ENCODE measurements around the gene CACNA1C. TPM values are rescaled to one million over a fixed set of nuclear protein-coding genes. Genes with fewer than 3 reads are reported as not detected.

The CACNA1C gene
- total RNA-seq, 2 experiments from 2014 or later: 0.05 to 0.08 TPM

GRCh38 chr12:2745655-2746054 is 692.9 kb downstream of the CACNA1C start:
- Mint-ChIP-seq H3K9me3 (no peaks in the 10 kb centered on the region), H3K4me1 (ENCODE audit: low read depth) (no peaks in the 10 kb centered on the region), H3K4me3 (no peak overlapping the region), H3K27me3 (peaks cover 13% of the 10 kb centered on the region), H3K27ac (no peak overlapping the region), H3K36me3 (ENCODE audit: low read depth) (no peaks in the 10 kb centered on the region)
- intact Hi-C loops (cut with DNase I, micrococcal nuclease): no loop called here
- H3K4me1 ChIP-seq (ENCODE audit: insufficient read depth, low read length): no peaks in the 10 kb centered on the region
- H3K27ac ChIP-seq (ENCODE audit: low read depth in 1 of 2, low read length in 2 of 2): no peak overlapping the region
- no peaks in the 10 kb centered on the region for H3K36me3 ChIP-seq (ENCODE audit: insufficient read depth, low read length)
- peaks cover 0 to 9% of the 10 kb centered on the region in 2 experiments for H3K9me3 ChIP-seq (ENCODE audit: control insufficient read depth in 1 of 2, insufficient read depth in 1 of 2, low read length in 2 of 2)
- peaks cover 5 to 6% of the 10 kb centered on the region in 2 experiments for H3K27me3 ChIP-seq (ENCODE audit: control insufficient read depth in 1 of 2, insufficient read depth in 2 of 2, low read length in 2 of 2)
- POLR2A ChIA-PET: no interaction called here
- TF ChIP-seq CTCF (IDR thresholded peaks at IDR 0.05): no peak
- no peak overlapping the region for H3K4me3 ChIP-seq (ENCODE audit: low read length)
- ATAC-seq (ENCODE audit: poor library complexity): no peak
- no peak for DNase-seq
- CTCF ChIA-PET: no interaction called here

Other genes starting within 250 kb of the CACNA1C start
- under 1 TPM in 1 of 2 experiments, not detected in 1; 0.11 TPM for gene LRTM2, start 232.4 kb upstream of the CACNA1C start, total RNA-seq
- 10 to 100 TPM; 10.5 to 11.3 TPM for gene CACNA2D4, start 134.3 kb upstream of the CACNA1C start, total RNA-seq
- gene DCP1B, start 48.5 kb upstream of the CACNA1C start, total RNA-seq: 1 to 10 TPM; 4.3 to 4.6 TPM

Measured in CD4-positive, alpha-beta T cell (primary cell).